ENCODE data around the gene LSS. TPM values are rescaled to one million over a fixed set of nuclear protein-coding genes. Genes with fewer than 3 reads are reported as not detected.

Gene LSS
- total RNA-seq, 2 donors from 2014 or later: 78.2 to 142 TPM

GRCh38 chr21:46138383-46138970 lies 90.1 kb downstream of the LSS start:
- Histone ChIP-seq H3K36me3 (no peaks in the 10 kb centered on the region), H3K9ac (ENCODE audit: low read depth in 2 of 2, low read length in 2 of 2) (no peak overlapping the region), H3K27ac (no peak overlapping the region), H3K4me3 (no peak overlapping the region), H3K9me3 (no peaks in the 10 kb centered on the region), H3K4me1 (no peaks in the 10 kb centered on the region), H3K27me3 (no peaks in the 10 kb centered on the region)
- intact Hi-C loops (cut with DNase I): no loop called here
- TF ChIP-seq, protein P1, sequence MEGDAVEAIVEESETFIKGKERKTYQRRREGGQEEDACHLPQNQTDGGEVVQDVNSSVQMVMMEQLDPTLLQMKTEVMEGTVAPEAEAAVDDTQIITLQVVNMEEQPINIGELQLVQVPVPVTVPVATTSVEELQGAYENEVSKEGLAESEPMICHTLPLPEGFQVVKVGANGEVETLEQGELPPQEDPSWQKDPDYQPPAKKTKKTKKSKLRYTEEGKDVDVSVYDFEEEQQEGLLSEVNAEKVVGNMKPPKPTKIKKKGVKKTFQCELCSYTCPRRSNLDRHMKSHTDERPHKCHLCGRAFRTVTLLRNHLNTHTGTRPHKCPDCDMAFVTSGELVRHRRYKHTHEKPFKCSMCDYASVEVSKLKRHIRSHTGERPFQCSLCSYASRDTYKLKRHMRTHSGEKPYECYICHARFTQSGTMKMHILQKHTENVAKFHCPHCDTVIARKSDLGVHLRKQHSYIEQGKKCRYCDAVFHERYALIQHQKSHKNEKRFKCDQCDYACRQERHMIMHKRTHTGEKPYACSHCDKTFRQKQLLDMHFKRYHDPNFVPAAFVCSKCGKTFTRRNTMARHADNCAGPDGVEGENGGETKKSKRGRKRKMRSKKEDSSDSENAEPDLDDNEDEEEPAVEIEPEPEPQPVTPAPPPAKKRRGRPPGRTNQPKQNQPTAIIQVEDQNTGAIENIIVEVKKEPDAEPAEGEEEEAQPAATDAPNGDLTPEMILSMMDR (IDR thresholded peaks at IDR 0.05): no peak
- DNase-seq: no peak

Other genes with a start within 250 kb of the LSS start
- gene COL6A1, start 247.0 kb downstream of the LSS start, total RNA-seq: 100 to 1,000 TPM in 1 of 2 donors, 10 to 100 TPM in 1; 39.8 to 131 TPM
- 100 to 1,000 TPM in 1 of 2 donors, 10 to 100 TPM in 1; 55.7 to 190 TPM for gene COL6A2, start 130.7 kb downstream of the LSS start, total RNA-seq
- 1 to 10 TPM in 1 of 2 donors, under 1 TPM in 1; 0.45 to 4.2 TPM for gene FTCD, start 73.2 kb downstream of the LSS start, total RNA-seq
- 1 to 10 TPM; 6.2 to 6.9 TPM for gene SPATC1L, start 44.3 kb downstream of the LSS start, total RNA-seq
- gene MCM3AP, start 56.8 kb upstream of the LSS start, total RNA-seq: 100 to 1,000 TPM in 1 of 2 donors, 10 to 100 TPM in 1; 68.4 to 112 TPM
- gene YBEY, start 57.6 kb upstream of the LSS start, total RNA-seq: 10 to 100 TPM in 1 of 2 donors, 1 to 10 TPM in 1; 8.0 to 12.4 TPM
- gene C21orf58, start 95.1 kb upstream of the LSS start, total RNA-seq: 10 to 100 TPM in 1 of 2 donors, 1 to 10 TPM in 1; 5.5 to 25.7 TPM
- 10 to 100 TPM; 15.1 to 32.5 TPM for gene PCNT, start 95.4 kb upstream of the LSS start, total RNA-seq
- 10 to 100 TPM; 40.4 to 41.0 TPM for gene DIP2A, start 230.1 kb upstream of the LSS start, total RNA-seq

Data from colonic mucosa (tissue), 4 donors.